Astrocyte (in vitro differentiated cells and primary cell): ENCODE data around the gene FA2H. TPM values are rescaled to one million over a fixed set of nuclear protein-coding genes. Genes with fewer than 3 reads are reported as not detected.

Source experiments
- DNase-seq: peaks from one replicate; pipeline ENCODE4 v3.0.0-alpha.2; 2010; ENCODE audit warnings: low read depth
- FAIRE-seq: peaks from 2 replicates; lab custom pipeline; 2011; peaks lifted over from hg19 to GRCh38; lab: Jason Lieb, UNC
- H2AFZ ChIP-seq: 2 replicates; pipeline ENCODE4 v1.6.0; 2012; ENCODE audit warnings: low read depth, low read length, inconsistent platforms
- H3K27ac ChIP-seq: 2 replicates; pipeline ENCODE4 v1.5.1; 2011; ENCODE audit warnings: low read depth, low read length, inconsistent platforms
- H3K27me3 ChIP-seq: 2 replicates; pipeline ENCODE4 v1.6.0; 2011; ENCODE audit warnings: low read length, inconsistent platforms; ENCODE audit not compliant: insufficient read depth
- H3K36me3 ChIP-seq: 2 replicates; pipeline ENCODE4 v1.5.1; 2011; ENCODE audit warnings: low read length, inconsistent platforms; ENCODE audit not compliant: insufficient read depth
- H3K4me1 ChIP-seq: 2 replicates; pipeline ENCODE4 v1.5.1; 2011; ENCODE audit warnings: low read length, inconsistent platforms; ENCODE audit not compliant: insufficient read depth
- H3K4me2 ChIP-seq: 2 replicates; pipeline ENCODE4 v1.6.0; 2012; ENCODE audit warnings: low read length, inconsistent platforms
- H3K4me3 ChIP-seq: 2 replicates; pipeline ENCODE4 v1.5.1; 2011; ENCODE audit warnings: low read depth, mild to moderate bottlenecking, low read length, inconsistent platforms; ENCODE audit not compliant: insufficient read depth
- H3K79me2 ChIP-seq: 2 replicates; pipeline ENCODE4 v1.6.0; 2012; ENCODE audit warnings: mild to moderate bottlenecking, low read length, inconsistent platforms; ENCODE audit not compliant: insufficient read depth
- H3K9ac ChIP-seq: 2 replicates; pipeline ENCODE4 v1.6.0; 2012; ENCODE audit warnings: mild to moderate bottlenecking, low read length, inconsistent platforms
- H3K9me3 ChIP-seq: 2 replicates; pipeline ENCODE4 v1.5.1; 2012; ENCODE audit warnings: low read depth, mild to moderate bottlenecking, low read length, inconsistent platforms; ENCODE audit not compliant: insufficient read depth
- H4K20me1 ChIP-seq: 2 replicates; pipeline ENCODE4 v1.6.0; 2012; ENCODE audit warnings: low read length, inconsistent platforms; ENCODE audit not compliant: insufficient read depth
- H3K27ac Mint-ChIP-seq: one replicate; pipeline ENCODE4 v1.8.0; 2021; ENCODE audit warnings: mild to moderate bottlenecking, mixed read lengths; ENCODE audit not compliant: unreplicated experiment
- H3K27me3 Mint-ChIP-seq: one replicate; pipeline ENCODE4 v1.8.0; 2021; ENCODE audit warnings: low read depth, mixed read lengths; ENCODE audit not compliant: unreplicated experiment
- H3K36me3 Mint-ChIP-seq: one replicate; pipeline ENCODE4 v1.8.0; 2021; ENCODE audit warnings: low read depth, mixed read lengths; ENCODE audit not compliant: unreplicated experiment
- H3K4me1 Mint-ChIP-seq: one replicate; pipeline ENCODE4 v1.8.0; 2021; ENCODE audit warnings: low read depth, mixed read lengths; ENCODE audit not compliant: unreplicated experiment
- H3K4me3 Mint-ChIP-seq: one replicate; pipeline ENCODE4 v1.8.0; 2021; ENCODE audit warnings: mild to moderate bottlenecking, moderate library complexity, mixed read lengths; ENCODE audit not compliant: unreplicated experiment
- H3K9me3 Mint-ChIP-seq: one replicate; pipeline ENCODE4 v1.8.0; 2021; ENCODE audit warnings: mild to moderate bottlenecking, mixed read lengths; ENCODE audit not compliant: unreplicated experiment
- CTCF ChIP-seq: IDR thresholded peaks from 2 replicates; pipeline ENCODE4 v1.5.1; 2011; ENCODE audit warnings: low read depth, mild to moderate bottlenecking, inconsistent platforms, low read length, moderate library complexity; ENCODE audit not compliant: insufficient read depth
- EZH2 ChIP-seq: IDR thresholded peaks from 2 replicates; pipeline ENCODE4 v1.6.1; 2012; ENCODE audit warnings: mild to moderate bottlenecking, low read length, inconsistent platforms; ENCODE audit not compliant: insufficient read depth
- total RNA-seq: library from RNA; stranded (reverse); gene quantifications from 2 replicates; pipeline ENCODE4 v1.2.1, GENCODE V29; 2021

The FA2H gene
- total RNA-seq, 1 donor from 2014 or later: 0.14 TPM

GRCh38 chr16:74713325-74713724, 61.3 kb downstream of the FA2H start:
- H3K4me1 Mint-ChIP-seq: no peaks in the 10 kb centered on the region
- H2AFZ ChIP-seq: no peak overlapping the region
- DNase-seq (no peak), FAIRE-seq (no peak)
- H3K27ac ChIP-seq: no peak overlapping the region
- H3K4me1 ChIP-seq: no peaks in the 10 kb centered on the region
- H3K4me3 ChIP-seq: no peak overlapping the region
- no peaks in the 10 kb centered on the region for H3K79me2 ChIP-seq
- peaks cover 8% of the 10 kb centered on the region for H3K27me3 ChIP-seq
- no peak for TF ChIP-seq CTCF
- TF ChIP-seq EZH2: no peak
- H3K27me3 Mint-ChIP-seq: peaks cover 41% of the 10 kb centered on the region
- no peak overlapping the region for H3K9ac ChIP-seq
- peaks cover 3% of the 10 kb centered on the region for H3K9me3 Mint-ChIP-seq
- H3K27ac Mint-ChIP-seq: no peak overlapping the region
- no peak overlapping the region for H3K4me3 Mint-ChIP-seq
- no peaks in the 10 kb centered on the region for H3K9me3 ChIP-seq
- no peaks in the 10 kb centered on the region for H3K36me3 ChIP-seq
- H4K20me1 ChIP-seq: no peaks in the 10 kb centered on the region
- no peaks in the 10 kb centered on the region for H3K36me3 Mint-ChIP-seq
- no peak overlapping the region for H3K4me2 ChIP-seq

GRCh38 chr16:74711938-74712337, 62.7 kb downstream of the FA2H start:
- no peak for DNase-seq
- no peak overlapping the region for H3K27ac Mint-ChIP-seq
- H3K4me1 ChIP-seq: no peaks in the 10 kb centered on the region
- H3K4me3 ChIP-seq: no peak overlapping the region
- H3K4me3 Mint-ChIP-seq: no peak overlapping the region
- no peak overlapping the region for H3K4me2 ChIP-seq
- no peaks in the 10 kb centered on the region for H4K20me1 ChIP-seq
- no peak overlapping the region for H3K27ac ChIP-seq
- H3K4me1 Mint-ChIP-seq: no peaks in the 10 kb centered on the region
- peaks cover 34% of the 10 kb centered on the region for H3K27me3 Mint-ChIP-seq
- no peaks in the 10 kb centered on the region for H3K9me3 Mint-ChIP-seq
- H3K9me3 ChIP-seq: no peaks in the 10 kb centered on the region
- H3K79me2 ChIP-seq: no peaks in the 10 kb centered on the region
- H3K27me3 ChIP-seq: peaks cover 10% of the 10 kb centered on the region
- H3K9ac ChIP-seq: no peak overlapping the region
- H3K36me3 ChIP-seq: no peaks in the 10 kb centered on the region
- no peak overlapping the region for H2AFZ ChIP-seq
- FAIRE-seq: no peak
- H3K36me3 Mint-ChIP-seq: no peaks in the 10 kb centered on the region
- TF ChIP-seq EZH2 (no peak), CTCF (no peak)

- Histone ChIP-seq H3K27me3 (peaks cover 10% of the 10 kb centered on the region), H3K27ac (no peak overlapping the region), H3K9ac (no peak overlapping the region), H3K9me3 (no peaks in the 10 kb centered on the region), H3K4me1 (no peaks in the 10 kb centered on the region), H3K4me3 (no peak overlapping the region), H2AFZ (no peak overlapping the region), H3K4me2 (no peak overlapping the region), H3K79me2 (no peaks in the 10 kb centered on the region), H3K36me3 (no peaks in the 10 kb centered on the region), H4K20me1 (no peaks in the 10 kb centered on the region)
- no peak for TF ChIP-seq EZH2
- TF ChIP-seq CTCF: no peak
- H3K4me1 Mint-ChIP-seq: no peaks in the 10 kb centered on the region
- H3K27ac Mint-ChIP-seq: no peak overlapping the region
- H3K27me3 Mint-ChIP-seq: peaks cover 28% of the 10 kb centered on the region
- no peaks in the 10 kb centered on the region for H3K9me3 Mint-ChIP-seq
- DNase-seq: no peak
- no peak overlapping the region for H3K4me3 Mint-ChIP-seq
- no peak for FAIRE-seq
- no peaks in the 10 kb centered on the region for H3K36me3 Mint-ChIP-seq
Observed at GRCh38 chr16:74710401-74710800, 64.2 kb downstream of the FA2H start.
